HG03095 (cell line): ENCODE measurements around the gene GTPBP10.

ENCODE experiments used
- ATAC-seq: cut with Tn5 transposase; IDR thresholded peaks from one replicate; pipeline ENCODE4 v1.9.1; 2021; ENCODE audit warnings: moderate library complexity; ENCODE audit not compliant: unreplicated experiment

Gene GTPBP10

GRCh38 chr7:90430614-90431460 lies 84.3 kb downstream of the GTPBP10 start:
- no peak for ATAC-seq

GRCh38 chr7:90432752-90433151 lies 86.2 kb downstream of the GTPBP10 start:
- ATAC-seq, result no peak

- no peak for ATAC-seq
Observed at GRCh38 chr7:90433221-90433620, 86.7 kb downstream of the GTPBP10 start.
